HEK293T (cell line): ENCODE results near the gene EPHA10.

Source experiments
- ARNT ChIP-seq: fragments of 450-650 bp; IDR thresholded peaks from 2 replicates; pipeline ENCODE4 v1.6.1; 2017; ENCODE audit warnings: mild to moderate bottlenecking
- LEF1 ChIP-seq: fragments of 450-650 bp; IDR thresholded peaks from 2 replicates; pipeline ENCODE4 v1.6.1; 2017; ENCODE audit warnings: mild to moderate bottlenecking, borderline replicate concordance
- SUZ12 ChIP-seq: fragments of 450-650 bp; IDR thresholded peaks from 2 replicates; pipeline ENCODE4 v1.6.1; 2016; ENCODE audit warnings: mild to moderate bottlenecking

DNA sequence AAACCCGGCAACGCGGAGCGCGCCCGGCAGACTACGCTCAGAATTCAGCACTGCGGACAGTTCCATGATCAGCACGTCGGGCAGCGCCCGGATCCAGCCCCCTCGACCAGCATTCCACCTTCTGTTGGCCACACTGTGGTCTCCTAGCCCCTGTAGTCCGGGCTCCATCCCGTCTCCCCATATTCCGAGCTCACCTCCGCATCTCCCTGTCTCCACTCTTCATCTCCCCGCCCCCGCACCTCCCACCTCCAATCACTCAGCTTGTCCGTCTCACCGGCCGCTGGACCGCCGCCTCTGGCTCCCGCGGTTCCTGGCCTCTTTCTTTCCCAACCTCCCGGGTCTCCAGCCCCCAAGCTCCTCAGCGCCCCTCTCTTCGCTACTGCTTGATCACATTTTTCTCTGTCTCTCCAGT, 500 bp downstream of the EPHA10 start:
- no peak for TF ChIP-seq ARNT
- TF ChIP-seq LEF1 = no peak
- no peak for TF ChIP-seq SUZ12
